HepG2 (cell line): ENCODE results near the gene RNASE8. TPM values are rescaled to one million over a fixed set of nuclear protein-coding genes. Genes with fewer than 3 reads are reported as not detected.

ENCODE experiments used
- FIP1L1 ChIP-seq: fragments of 200-400 bp; formaldehyde crosslinking; IDR thresholded peaks from 2 replicates; pipeline ENCODE4 v1.6.1; 2018; ENCODE audit warnings: low read depth, mild to moderate bottlenecking, low read length, moderate library complexity, borderline replicate concordance; ENCODE audit not compliant: insufficient read depth
- KLF15 ChIP-seq: sonication (generic); formaldehyde crosslinking; IDR thresholded peaks from 2 replicates; pipeline ENCODE4 v1.8.1; 2023; ENCODE audit warnings: borderline replicate concordance, mild to moderate bottlenecking, inconsistent platforms, missing genetic modification reagents, mixed read lengths
- SMC3 ChIP-seq: IDR thresholded peaks from 2 replicates; pipeline ENCODE4 v1.6.1; 2011; ENCODE audit warnings: low read length, improper control_type of control experiment
- ZNF44 ChIP-seq: sonication (generic); formaldehyde crosslinking; IDR thresholded peaks from 2 replicates; pipeline ENCODE4 v1.5.1; 2020; ENCODE audit warnings: mild to moderate bottlenecking, missing genetic modification reagents
- ZNF552 ChIP-seq: sonication (generic); formaldehyde crosslinking; IDR thresholded peaks from 2 replicates; pipeline ENCODE4 v1.9.0; 2022; ENCODE audit warnings: missing genetic modification reagents, mild to moderate bottlenecking, borderline replicate concordance
- polyA plus RNA-seq, 8 experiments: library from polyadenylated mRNA; depleted of rRNA in 3 of 8; stranded (reverse) in 7 of 8; unstranded in 1 of 8; fragments of >200 nt; fragmentation: Illumina TruSeq in 4 of 8; extraction: Trizol in 4 of 8; gene quantifications; 2 replicates each; pipeline versions ENCODE4 v1.2.1 to v1.2.3, GENCODE V29; 2011 to 2016; ENCODE audit warnings: low read depth in 4 of 8, missing spikeins in 1 of 8, mixed read lengths in 1 of 8; ENCODE audit not compliant: insufficient read depth in 1 of 8
- total RNA-seq, 5 experiments: library from RNA; depleted of rRNA; stranded (reverse); fragments of >200 nt; fragmentation: Illumina TruSeq; extraction: Trizol; gene quantifications; 2 replicates each; pipeline ENCODE4 v1.2.3, GENCODE V29; 2016; ENCODE audit warnings: low read depth in 1 of 5
- TF ChIP-seq, protein P1 (sequence below), 2 experiments: sonication (generic) in 1 of 2; formaldehyde crosslinking in 1 of 2; IDR thresholded peaks; 2 replicates each; pipeline versions ENCODE4 v1.4.0 to v1.6.1; 2016 to 2020; ENCODE audit warnings: borderline replicate concordance in 1 of 2, low read depth in 1 of 2, mild to moderate bottlenecking in 1 of 2, missing genetic modification reagents in 1 of 2
- TF ChIP-seq, protein P2 (sequence below): sonication (generic); formaldehyde crosslinking; IDR thresholded peaks from 2 replicates; pipeline ENCODE4 v1.8.1; 2022; ENCODE audit warnings: low read depth, mild to moderate bottlenecking, missing genetic modification reagents
- TF ChIP-seq, protein P3 (sequence below): sonication (generic); formaldehyde crosslinking; IDR thresholded peaks from 2 replicates; pipeline ENCODE4 v1.8.0; 2022; ENCODE audit warnings: mild to moderate bottlenecking, missing genetic modification reagents, moderate library complexity
- TF ChIP-seq, protein P4 (sequence below): IDR thresholded peaks from 2 replicates; pipeline ENCODE4 v1.6.1; 2016; ENCODE audit warnings: missing compliant biosample characterization, missing genetic modification reagents, borderline replicate concordance
- TF ChIP-seq, protein P5 (sequence below): sonication (generic); formaldehyde crosslinking; IDR thresholded peaks from 2 replicates; pipeline ENCODE4 v1.4.0; 2020; ENCODE audit warnings: missing genetic modification reagents

The RNASE8 gene
- total and polyA plus RNA-seq, 2 of the 13 experiments (the other 11 are each of a cell fraction or from before 2014, with no cell fraction given), result not detected

DNA sequence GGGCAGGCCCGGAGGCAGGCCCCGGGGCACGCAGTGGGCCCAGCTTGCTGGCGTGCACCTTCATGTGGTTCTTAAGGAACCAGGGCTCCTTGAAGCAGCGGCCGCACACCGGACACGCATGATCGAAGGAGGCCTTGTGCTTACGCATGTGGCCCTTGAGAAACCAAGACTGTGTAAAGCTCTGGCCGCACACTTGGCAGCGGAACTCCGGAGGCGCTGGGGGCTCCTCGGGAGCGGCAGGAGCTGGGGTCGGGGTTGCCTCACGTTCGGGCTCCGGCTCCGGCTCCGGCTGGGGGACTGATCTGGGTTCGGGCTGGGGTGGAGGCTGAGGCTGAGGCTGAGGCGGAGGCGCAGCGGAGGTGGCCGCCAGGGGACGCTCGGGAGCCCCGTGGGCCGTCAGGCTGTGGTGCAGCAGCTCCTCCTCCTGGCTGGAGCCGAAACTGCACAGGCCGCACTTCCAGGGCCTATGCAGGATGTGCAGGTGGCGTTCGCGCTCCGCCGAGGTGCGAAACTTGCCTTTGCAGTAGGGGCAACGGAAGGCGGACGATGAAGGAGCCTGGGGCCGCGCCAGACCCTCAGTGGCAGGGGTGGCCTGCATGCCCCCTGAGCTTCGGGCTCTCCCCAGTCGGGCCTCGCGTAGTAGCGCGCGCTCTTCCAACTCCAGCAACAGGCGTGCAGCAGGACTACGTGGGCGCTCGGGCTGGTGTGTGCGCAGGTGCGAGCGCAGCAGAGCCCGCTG is 34.8 kb downstream of the RNASE8 start (continued):
- TF ChIP-seq, protein P1, sequence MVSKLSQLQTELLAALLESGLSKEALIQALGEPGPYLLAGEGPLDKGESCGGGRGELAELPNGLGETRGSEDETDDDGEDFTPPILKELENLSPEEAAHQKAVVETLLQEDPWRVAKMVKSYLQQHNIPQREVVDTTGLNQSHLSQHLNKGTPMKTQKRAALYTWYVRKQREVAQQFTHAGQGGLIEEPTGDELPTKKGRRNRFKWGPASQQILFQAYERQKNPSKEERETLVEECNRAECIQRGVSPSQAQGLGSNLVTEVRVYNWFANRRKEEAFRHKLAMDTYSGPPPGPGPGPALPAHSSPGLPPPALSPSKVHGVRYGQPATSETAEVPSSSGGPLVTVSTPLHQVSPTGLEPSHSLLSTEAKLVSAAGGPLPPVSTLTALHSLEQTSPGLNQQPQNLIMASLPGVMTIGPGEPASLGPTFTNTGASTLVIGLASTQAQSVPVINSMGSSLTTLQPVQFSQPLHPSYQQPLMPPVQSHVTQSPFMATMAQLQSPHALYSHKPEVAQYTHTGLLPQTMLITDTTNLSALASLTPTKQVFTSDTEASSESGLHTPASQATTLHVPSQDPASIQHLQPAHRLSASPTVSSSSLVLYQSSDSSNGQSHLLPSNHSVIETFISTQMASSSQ (IDR thresholded peaks at IDR 0.05; ENCODE audit: low read depth), result no peak
- TF ChIP-seq, protein P1 (CRISPR knock-in tag; IDR thresholded peaks at IDR 0.05; ENCODE audit: borderline replicate concordance), result peak; percentile 62; the same call in 1 of the 2 replicates
- TF ChIP-seq, protein P2, sequence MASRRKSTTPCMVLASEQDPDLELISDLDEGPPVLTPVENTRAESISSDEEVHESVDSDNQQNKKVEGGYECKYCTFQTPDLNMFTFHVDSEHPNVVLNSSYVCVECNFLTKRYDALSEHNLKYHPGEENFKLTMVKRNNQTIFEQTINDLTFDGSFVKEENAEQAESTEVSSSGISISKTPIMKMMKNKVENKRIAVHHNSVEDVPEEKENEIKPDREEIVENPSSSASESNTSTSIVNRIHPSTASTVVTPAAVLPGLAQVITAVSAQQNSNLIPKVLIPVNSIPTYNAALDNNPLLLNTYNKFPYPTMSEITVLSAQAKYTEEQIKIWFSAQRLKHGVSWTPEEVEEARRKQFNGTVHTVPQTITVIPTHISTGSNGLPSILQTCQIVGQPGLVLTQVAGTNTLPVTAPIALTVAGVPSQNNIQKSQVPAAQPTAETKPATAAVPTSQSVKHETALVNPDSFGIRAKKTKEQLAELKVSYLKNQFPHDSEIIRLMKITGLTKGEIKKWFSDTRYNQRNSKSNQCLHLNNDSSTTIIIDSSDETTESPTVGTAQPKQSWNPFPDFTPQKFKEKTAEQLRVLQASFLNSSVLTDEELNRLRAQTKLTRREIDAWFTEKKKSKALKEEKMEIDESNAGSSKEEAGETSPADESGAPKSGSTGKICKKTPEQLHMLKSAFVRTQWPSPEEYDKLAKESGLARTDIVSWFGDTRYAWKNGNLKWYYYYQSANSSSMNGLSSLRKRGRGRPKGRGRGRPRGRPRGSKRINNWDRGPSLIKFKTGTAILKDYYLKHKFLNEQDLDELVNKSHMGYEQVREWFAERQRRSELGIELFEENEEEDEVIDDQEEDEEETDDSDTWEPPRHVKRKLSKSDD, result peak; percentile 93
- TF ChIP-seq SMC3 (peak; percentile 92; the same call in 1 of the 2 replicates), FIP1L1 (0 out of 2 replicates have a peak, but pooled peaks have one; percentile 66), ZNF552 (CRISPR knock-in tag) (peak; percentile 26; the same call in 1 of the 2 replicates), KLF15 (CRISPR knock-in tag) (no peak), ZNF44 (0 out of 2 replicates have a peak, but pooled peaks have one; percentile 38)
- TF ChIP-seq, protein P3, sequence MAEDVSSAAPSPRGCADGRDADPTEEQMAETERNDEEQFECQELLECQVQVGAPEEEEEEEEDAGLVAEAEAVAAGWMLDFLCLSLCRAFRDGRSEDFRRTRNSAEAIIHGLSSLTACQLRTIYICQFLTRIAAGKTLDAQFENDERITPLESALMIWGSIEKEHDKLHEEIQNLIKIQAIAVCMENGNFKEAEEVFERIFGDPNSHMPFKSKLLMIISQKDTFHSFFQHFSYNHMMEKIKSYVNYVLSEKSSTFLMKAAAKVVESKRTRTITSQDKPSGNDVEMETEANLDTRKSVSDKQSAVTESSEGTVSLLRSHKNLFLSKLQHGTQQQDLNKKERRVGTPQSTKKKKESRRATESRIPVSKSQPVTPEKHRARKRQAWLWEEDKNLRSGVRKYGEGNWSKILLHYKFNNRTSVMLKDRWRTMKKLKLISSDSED (CRISPR knock-in tag), result no peak; the same call in 1 of the 2 replicates
- TF ChIP-seq, protein P4, sequence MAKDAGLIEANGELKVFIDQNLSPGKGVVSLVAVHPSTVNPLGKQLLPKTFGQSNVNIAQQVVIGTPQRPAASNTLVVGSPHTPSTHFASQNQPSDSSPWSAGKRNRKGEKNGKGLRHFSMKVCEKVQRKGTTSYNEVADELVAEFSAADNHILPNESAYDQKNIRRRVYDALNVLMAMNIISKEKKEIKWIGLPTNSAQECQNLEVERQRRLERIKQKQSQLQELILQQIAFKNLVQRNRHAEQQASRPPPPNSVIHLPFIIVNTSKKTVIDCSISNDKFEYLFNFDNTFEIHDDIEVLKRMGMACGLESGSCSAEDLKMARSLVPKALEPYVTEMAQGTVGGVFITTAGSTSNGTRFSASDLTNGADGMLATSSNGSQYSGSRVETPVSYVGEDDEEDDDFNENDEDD (CRISPR knock-in tag), result peak; percentile 78; the same call in 1 of the 2 replicates
- TF ChIP-seq, protein P5, sequence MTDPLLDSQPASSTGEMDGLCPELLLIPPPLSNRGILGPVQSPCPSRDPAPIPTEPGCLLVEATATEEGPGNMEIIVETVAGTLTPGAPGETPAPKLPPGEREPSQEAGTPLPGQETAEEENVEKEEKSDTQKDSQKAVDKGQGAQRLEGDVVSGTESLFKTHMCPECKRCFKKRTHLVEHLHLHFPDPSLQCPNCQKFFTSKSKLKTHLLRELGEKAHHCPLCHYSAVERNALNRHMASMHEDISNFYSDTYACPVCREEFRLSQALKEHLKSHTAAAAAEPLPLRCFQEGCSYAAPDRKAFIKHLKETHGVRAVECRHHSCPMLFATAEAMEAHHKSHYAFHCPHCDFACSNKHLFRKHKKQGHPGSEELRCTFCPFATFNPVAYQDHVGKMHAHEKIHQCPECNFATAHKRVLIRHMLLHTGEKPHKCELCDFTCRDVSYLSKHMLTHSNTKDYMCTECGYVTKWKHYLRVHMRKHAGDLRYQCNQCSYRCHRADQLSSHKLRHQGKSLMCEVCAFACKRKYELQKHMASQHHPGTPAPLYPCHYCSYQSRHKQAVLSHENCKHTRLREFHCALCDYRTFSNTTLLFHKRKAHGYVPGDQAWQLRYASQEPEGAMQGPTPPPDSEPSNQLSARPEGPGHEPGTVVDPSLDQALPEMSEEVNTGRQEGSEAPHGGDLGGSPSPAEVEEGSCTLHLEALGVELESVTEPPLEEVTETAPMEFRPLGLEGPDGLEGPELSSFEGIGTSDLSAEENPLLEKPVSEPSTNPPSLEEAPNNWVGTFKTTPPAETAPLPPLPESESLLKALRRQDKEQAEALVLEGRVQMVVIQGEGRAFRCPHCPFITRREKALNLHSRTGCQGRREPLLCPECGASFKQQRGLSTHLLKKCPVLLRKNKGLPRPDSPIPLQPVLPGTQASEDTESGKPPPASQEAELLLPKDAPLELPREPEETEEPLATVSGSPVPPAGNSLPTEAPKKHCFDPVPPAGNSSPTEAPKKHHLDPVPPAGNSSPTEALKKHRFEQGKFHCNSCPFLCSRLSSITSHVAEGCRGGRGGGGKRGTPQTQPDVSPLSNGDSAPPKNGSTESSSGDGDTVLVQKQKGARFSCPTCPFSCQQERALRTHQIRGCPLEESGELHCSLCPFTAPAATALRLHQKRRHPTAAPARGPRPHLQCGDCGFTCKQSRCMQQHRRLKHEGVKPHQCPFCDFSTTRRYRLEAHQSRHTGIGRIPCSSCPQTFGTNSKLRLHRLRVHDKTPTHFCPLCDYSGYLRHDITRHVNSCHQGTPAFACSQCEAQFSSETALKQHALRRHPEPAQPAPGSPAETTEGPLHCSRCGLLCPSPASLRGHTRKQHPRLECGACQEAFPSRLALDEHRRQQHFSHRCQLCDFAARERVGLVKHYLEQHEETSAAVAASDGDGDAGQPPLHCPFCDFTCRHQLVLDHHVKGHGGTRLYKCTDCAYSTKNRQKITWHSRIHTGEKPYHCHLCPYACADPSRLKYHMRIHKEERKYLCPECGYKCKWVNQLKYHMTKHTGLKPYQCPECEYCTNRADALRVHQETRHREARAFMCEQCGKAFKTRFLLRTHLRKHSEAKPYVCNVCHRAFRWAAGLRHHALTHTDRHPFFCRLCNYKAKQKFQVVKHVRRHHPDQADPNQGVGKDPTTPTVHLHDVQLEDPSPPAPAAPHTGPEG (CRISPR knock-in tag), result no peak; the same call in 1 of the 2 replicates
